GM19463 (cell line): ENCODE results near the gene MYH14.

ENCODE experiments used
- ATAC-seq: cut with Tn5 transposase; IDR thresholded peaks from one replicate; pipeline ENCODE4 v1.9.1; 2021; ENCODE audit warnings: mild to moderate bottlenecking, moderate library complexity; ENCODE audit not compliant: unreplicated experiment

Gene MYH14

GRCh38 chr19:50358483-50359327 lies 155.3 kb downstream of the MYH14 start:
- no peak for ATAC-seq

GRCh38 chr19:50359328-50359818 lies 156.0 kb downstream of the MYH14 start:
- ATAC-seq, result no peak
